ENCODE data around the gene MAGEE2.
"Not testable (repeated sequence)": the region's sequence is repeated elsewhere in the genome, so short reads cannot be mapped to it uniquely, and the experiment has no call there.

MAGEE2 gene

GRCh38 chrX:75784680-75785491 is at the start of gene MAGEE2:
Gene MAGEE2, minus strand, starts transcription at chrX:75785254. Its CDS starts 203 bp downstream, at chrX:75785051.
- no peak for DNase-seq (ENCODE audit: low spot score)

GRCh38 chrX:75786290-75786689 is 1.2 kb upstream of the MAGEE2 start:
- DNase-seq (ENCODE audit: low spot score) = no peak

- no peak for DNase-seq (ENCODE audit: low spot score)
Measured at GRCh38 chrX:75781611-75782010, 3.4 kb downstream of the MAGEE2 start.

- not testable (repeated sequence) for DNase-seq (ENCODE audit: low spot score)
Measured at GRCh38 chrX:75768063-75768462, 17.0 kb downstream of the MAGEE2 start.

- peak; percentile 32 for DNase-seq (ENCODE audit: low spot score)
Measured at GRCh38 chrX:75748431-75748830, 36.6 kb downstream of the MAGEE2 start.

GRCh38 chrX:75746891-75747639 is 38.0 kb downstream of the MAGEE2 start:
- DNase-seq (ENCODE audit: low spot score) = peak; percentile 55
